GM18867 (cell line): ENCODE results near the gene FOXJ2.
"Not testable (repeated sequence)": the region's sequence is repeated elsewhere in the genome, so short reads cannot be mapped to it uniquely, and the experiment has no call there.

ENCODE experiments used
- ATAC-seq: cut with Tn5 transposase; IDR thresholded peaks from one replicate; pipeline ENCODE4 v1.9.1; 2021; ENCODE audit warnings: mild to moderate bottlenecking, moderate library complexity; ENCODE audit not compliant: unreplicated experiment

Gene FOXJ2

GRCh38 chr12:8028267-8028666, 4.2 kb upstream of the FOXJ2 start:
- no peak for ATAC-seq

- ATAC-seq, result no peak
These were observed 2.3 kb upstream of the FOXJ2 start for GRCh38 chr12:8030189-8030588.

- not testable (repeated sequence) for ATAC-seq
These were observed 1.5 kb upstream of the FOXJ2 start for GRCh38 chr12:8031017-8031416.

GRCh38 chr12:8031872-8032241, 659 bp upstream of the FOXJ2 start:
- ATAC-seq, result no peak

- no peak for ATAC-seq
These were observed 883 bp downstream of the FOXJ2 start for GRCh38 chr12:8033153-8034044.

- ATAC-seq, result no peak
These were observed 2.3 kb downstream of the FOXJ2 start for GRCh38 chr12:8034802-8035201.

- ATAC-seq, result no peak
These were observed 3.0 kb downstream of the FOXJ2 start for GRCh38 chr12:8035440-8036010.

- ATAC-seq, result no peak
These were observed 3.8 kb downstream of the FOXJ2 start for GRCh38 chr12:8036346-8036745.

GRCh38 chr12:8037046-8037663, 4.6 kb downstream of the FOXJ2 start:
- no peak for ATAC-seq

GRCh38 chr12:8037947-8038346, 5.4 kb downstream of the FOXJ2 start:
- no peak for ATAC-seq

- no peak for ATAC-seq
These were observed 6.2 kb downstream of the FOXJ2 start for GRCh38 chr12:8038659-8039114.

- ATAC-seq, result no peak
These were observed 8.3 kb downstream of the FOXJ2 start for GRCh38 chr12:8040791-8041190.

- no peak for ATAC-seq
These were observed 13.7 kb downstream of the FOXJ2 start for GRCh38 chr12:8045952-8046944.

- no peak for ATAC-seq
These were observed 15.3 kb downstream of the FOXJ2 start for GRCh38 chr12:8047842-8048241.

GRCh38 chr12:8048906-8049305, 16.4 kb downstream of the FOXJ2 start:
- ATAC-seq, result no peak

- no peak for ATAC-seq
These were observed 18.2 kb downstream of the FOXJ2 start for GRCh38 chr12:8050600-8051250.

GRCh38 chr12:8052679-8053078, 20.2 kb downstream of the FOXJ2 start:
- no peak for ATAC-seq

GRCh38 chr12:8054816-8055215, 22.3 kb downstream of the FOXJ2 start:
- ATAC-seq, result no peak

GRCh38 chr12:8057306-8057705, 24.8 kb downstream of the FOXJ2 start:
- no peak for ATAC-seq

- ATAC-seq, result no peak
These were observed 25.3 kb downstream of the FOXJ2 start for GRCh38 chr12:8057839-8058238.
